Mucosa of descending colon (tissue), 3 donors: ENCODE results near the gene PEG3. TPM values are rescaled to one million over a fixed set of nuclear protein-coding genes. Genes with fewer than 3 reads are reported as not detected.

Experiments used
- ATAC-seq: fragments of 200-7000 bp; cut with Tn5 transposase; one replicate; pipeline ENCODE4 v1.9.1; 2020; ENCODE audit warnings: mild to moderate bottlenecking, moderate library complexity
- DNase-seq, 3 donors: peaks; one replicate each; pipeline ENCODE4 v3.0.0-alpha.2; 2020
- H3K36me3 ChIP-seq: fragments of 200-600 bp; one replicate; pipeline ENCODE4 v1.8.0; 2021; ENCODE audit warnings: low read depth, mild to moderate bottlenecking
- H3K4me1 ChIP-seq: fragments of 200-600 bp; one replicate; pipeline ENCODE4 v1.8.0; 2021; ENCODE audit warnings: low read depth, mild to moderate bottlenecking
- H3K4me3 ChIP-seq: fragments of 200-600 bp; one replicate; pipeline ENCODE4 v1.8.0; 2021; ENCODE audit warnings: mild to moderate bottlenecking
- H3K9me3 ChIP-seq: fragments of 200-600 bp; one replicate; pipeline ENCODE4 v1.8.0; 2021; ENCODE audit warnings: mild to moderate bottlenecking
- intact Hi-C, 2 donors: fragments of 100-400 bp; cut with DNase I in 1 of 2; cut with micrococcal nuclease in 1 of 2; formaldehyde crosslinking; loops; one replicate each; pipeline versions ENCODE4 v1.11.0 to v1.11.1; 2022; cut with DNase I, micrococcal nuclease
- total RNA-seq, 3 donors: library from RNA; stranded (reverse); fragmentation: NEBNext Ultra II Directional in 2 of 3; extraction: Animal tissue kit (Norgen Biotek cat#: 25700) in 2 of 3; gene quantifications; one replicate each; pipeline versions ENCODE4 v1.2.1 to v1.2.4, GENCODE V29; 2021 to 2023
- TF ChIP-seq, protein P1 (sequence below): fragments of 200-600 bp; IDR thresholded peaks from one replicate; pipeline ENCODE4 v1.8.0; 2022; ENCODE audit warnings: antibody characterized with exemption, mild to moderate bottlenecking
- donor health status: DM: no; HTN: no; CAD: no; lungs with moderate emphysema.
- donor health status: DM: no; HTN: no; CAD: no.
- donor health status: DM: no; HTN: yes; CAD: no.

Gene PEG3
- total RNA-seq, 3 donors from 2014 or later = 2.3 to 27.2 (median 2.5) TPM

DNA sequence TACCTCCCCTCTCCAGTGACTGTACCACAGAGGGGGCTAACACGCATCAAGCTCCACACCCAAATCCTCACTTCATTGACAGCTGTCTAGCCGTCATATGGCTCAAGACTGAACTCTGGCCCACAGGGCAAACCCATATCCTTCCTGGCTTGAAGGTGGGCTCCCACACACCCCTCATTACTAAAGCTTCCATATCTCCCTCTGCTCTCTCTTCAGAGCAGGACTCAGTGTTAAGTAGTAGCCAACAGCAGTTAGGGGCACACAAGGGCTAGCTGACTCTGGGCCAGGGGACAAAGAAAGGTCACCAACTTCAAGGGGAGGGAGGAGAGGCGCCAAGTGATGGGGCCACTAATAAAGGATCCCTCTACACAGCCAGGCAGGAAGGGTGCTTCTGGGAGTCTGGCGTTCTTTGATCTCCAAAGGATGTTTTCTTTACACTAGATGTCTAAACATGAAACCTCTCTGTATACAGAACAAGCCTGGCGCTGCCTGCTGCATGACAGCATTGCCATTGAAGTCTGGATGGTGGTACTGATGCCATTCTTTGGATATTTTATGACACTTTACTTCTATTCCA is 8.1 kb downstream of the PEG3 start:
- Histone ChIP-seq H3K36me3 (no peaks in the 10 kb centered on the region), H3K4me1 (no peaks in the 10 kb centered on the region), H3K4me3 (no peak overlapping the region), H3K9me3 (peaks cover 63% of the 10 kb centered on the region)
- TF ChIP-seq, protein P1, sequence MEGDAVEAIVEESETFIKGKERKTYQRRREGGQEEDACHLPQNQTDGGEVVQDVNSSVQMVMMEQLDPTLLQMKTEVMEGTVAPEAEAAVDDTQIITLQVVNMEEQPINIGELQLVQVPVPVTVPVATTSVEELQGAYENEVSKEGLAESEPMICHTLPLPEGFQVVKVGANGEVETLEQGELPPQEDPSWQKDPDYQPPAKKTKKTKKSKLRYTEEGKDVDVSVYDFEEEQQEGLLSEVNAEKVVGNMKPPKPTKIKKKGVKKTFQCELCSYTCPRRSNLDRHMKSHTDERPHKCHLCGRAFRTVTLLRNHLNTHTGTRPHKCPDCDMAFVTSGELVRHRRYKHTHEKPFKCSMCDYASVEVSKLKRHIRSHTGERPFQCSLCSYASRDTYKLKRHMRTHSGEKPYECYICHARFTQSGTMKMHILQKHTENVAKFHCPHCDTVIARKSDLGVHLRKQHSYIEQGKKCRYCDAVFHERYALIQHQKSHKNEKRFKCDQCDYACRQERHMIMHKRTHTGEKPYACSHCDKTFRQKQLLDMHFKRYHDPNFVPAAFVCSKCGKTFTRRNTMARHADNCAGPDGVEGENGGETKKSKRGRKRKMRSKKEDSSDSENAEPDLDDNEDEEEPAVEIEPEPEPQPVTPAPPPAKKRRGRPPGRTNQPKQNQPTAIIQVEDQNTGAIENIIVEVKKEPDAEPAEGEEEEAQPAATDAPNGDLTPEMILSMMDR = no peak
- ATAC-seq (no peak), DNase-seq (no peak)
- intact Hi-C loops = no loop called here

DNA sequence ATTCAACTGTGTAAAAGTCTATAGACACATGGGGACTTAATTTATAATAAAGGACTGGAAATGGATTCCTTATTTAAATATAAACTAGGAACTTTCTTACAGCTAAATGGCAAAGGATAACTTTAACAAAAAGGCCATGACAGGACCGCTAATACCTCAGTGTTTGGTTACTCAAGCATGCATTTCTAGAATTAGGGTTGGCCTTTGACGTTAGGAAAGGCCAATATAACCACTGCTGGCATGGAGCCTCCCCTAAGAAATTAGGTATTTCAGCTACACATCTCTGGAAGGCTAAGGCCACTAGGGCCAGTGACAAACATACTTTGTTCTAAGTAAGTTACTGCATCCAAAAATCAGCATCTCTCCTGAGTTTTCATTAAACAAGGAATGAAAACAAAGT is 9.3 kb downstream of the PEG3 start:
- intact Hi-C loops = no loop called here
- DNase-seq = no peak
- no peaks in the 10 kb centered on the region for H3K4me1 ChIP-seq
- H3K4me3 ChIP-seq = no peak overlapping the region
- TF ChIP-seq, protein P1 = no peak
- peaks cover 55% of the 10 kb centered on the region for H3K9me3 ChIP-seq
- ATAC-seq = no peak
- H3K36me3 ChIP-seq = no peaks in the 10 kb centered on the region

DNA sequence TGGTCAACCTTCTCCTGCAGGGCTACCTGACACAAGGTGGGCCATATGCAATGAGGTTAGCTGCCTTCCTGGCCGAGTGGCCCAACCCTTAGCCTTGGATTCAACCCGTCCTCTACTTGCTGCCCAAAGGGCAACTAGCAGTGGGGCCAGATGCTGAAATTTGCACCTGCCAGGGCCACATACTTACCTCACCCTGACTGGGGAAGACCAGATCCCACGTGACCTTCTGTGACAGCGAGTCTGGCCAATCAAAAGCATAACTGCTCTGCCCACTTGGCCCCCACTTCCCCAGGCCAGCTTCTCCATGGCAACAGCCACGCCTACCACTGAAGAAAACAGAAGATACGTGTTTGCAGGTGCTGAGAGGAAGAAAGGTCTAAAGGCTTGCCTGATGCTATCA is 10.9 kb downstream of the PEG3 start:
- TF ChIP-seq, protein P1 = no peak
- peaks cover 52% of the 10 kb centered on the region for H3K9me3 ChIP-seq

DNA sequence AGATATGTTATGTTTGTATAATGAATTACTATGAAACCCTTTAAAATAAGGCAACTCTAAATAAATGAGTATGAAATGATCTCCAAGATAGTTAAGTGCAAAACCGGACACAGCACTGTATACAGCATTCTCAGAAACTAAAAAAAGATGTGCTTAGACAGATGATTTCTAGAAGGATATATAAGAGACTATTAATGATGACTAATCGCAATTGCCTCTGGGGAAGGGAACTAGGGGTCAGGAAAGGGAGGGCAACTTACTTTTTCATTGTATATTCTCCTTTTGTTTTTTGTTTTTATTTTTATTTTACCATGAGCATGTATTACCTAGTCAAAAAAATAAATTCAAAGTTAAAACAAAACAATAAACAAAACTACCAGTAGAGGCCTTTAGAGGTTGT is 12.8 kb downstream of the PEG3 start:
- DNase-seq = no peak
- no peak for ATAC-seq
- TF ChIP-seq, protein P1 = no peak
- peaks cover 54% of the 10 kb centered on the region for H3K9me3 ChIP-seq
- intact Hi-C loops = no loop called here
- no peaks in the 10 kb centered on the region for H3K36me3 ChIP-seq
- H3K4me3 ChIP-seq = no peak overlapping the region
- H3K4me1 ChIP-seq = no peaks in the 10 kb centered on the region

More for the DNA sequence above, 10.9 kb downstream of the PEG3 start:
- ATAC-seq (no peak), DNase-seq (no peak)
- H3K4me1 ChIP-seq = no peaks in the 10 kb centered on the region
- no peaks in the 10 kb centered on the region for H3K36me3 ChIP-seq
- intact Hi-C loops = no loop called here
- no peak overlapping the region for H3K4me3 ChIP-seq

DNA sequence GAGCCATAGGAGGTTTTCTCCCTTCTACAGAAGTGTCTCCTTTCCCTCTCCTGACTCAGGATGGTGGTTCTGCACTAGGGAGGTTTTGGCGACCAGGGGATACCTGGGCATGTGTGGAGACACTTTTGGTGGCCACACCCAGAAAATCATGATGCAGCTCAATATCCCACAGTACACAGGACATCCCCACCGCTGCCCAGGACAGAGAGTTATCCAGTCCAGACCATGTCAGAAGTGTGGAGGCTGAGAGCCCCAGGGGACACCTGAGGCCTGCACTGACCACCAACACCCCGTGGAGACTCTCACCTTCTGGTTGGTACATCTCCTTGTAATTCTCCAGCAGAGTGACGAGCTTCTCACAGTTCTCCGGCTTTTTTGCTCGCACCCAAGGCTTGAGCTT is 16.6 kb downstream of the PEG3 start:
- intact Hi-C loops = no loop called here

More for the DNA sequence above, 16.6 kb downstream of the PEG3 start:
- ATAC-seq = no peak
- Histone ChIP-seq H3K9me3 (peaks cover 71% of the 10 kb centered on the region), H3K4me1 (no peaks in the 10 kb centered on the region), H3K36me3 (no peaks in the 10 kb centered on the region), H3K4me3 (no peak overlapping the region)
- TF ChIP-seq, protein P1 = no peak
- DNase-seq = no peak
